Ramos (cell line): Measurements from ENCODE around the gene LGI1.
"Not testable (repeated sequence)": the region's sequence is repeated elsewhere in the genome, so short reads cannot be mapped to it uniquely, and the experiment has no call there.

Source experiments
- in situ Hi-C: fragments of 300-500 bp; cut with MboI; formaldehyde crosslinking; loops from one replicate; pipeline ENCODE4 v1.14.3; 2022; ENCODE audit warnings: low sequenced_read_pairs; ENCODE audit not compliant: unreplicated experiment

LGI1 gene

DNA sequence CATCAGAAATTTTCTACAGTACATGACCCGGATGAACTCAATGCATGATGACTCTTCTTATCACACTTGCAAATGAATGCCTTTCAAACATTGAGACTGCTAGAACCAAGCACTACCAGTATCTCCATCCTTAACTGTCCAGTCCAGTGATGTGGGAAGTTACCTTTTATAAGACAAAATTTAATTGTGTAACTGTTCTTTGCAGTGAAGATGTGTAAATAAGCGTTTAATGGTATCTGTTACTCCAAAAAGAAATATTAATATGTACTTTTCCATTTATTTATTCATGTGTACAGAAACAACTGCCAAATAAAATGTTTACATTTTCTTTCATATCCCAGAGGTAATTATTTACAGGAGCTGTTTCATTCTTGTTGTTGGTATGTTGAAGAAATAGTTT lies 40.1 kb downstream of the LGI1 start:
- in situ Hi-C loops = no loop called here

- in situ Hi-C loops = no loop called here
Measured at GRCh38 chr10:93799155-93799708, 41.5 kb downstream of the LGI1 start.

- in situ Hi-C loops = loop anchor here (25.0 kb wide), 1 partner anchor 242 kb away; the partner anchor contains the start of gene FFAR4
Measured at GRCh38 chr10:93804200-93804599, 46.5 kb downstream of the LGI1 start.

- in situ Hi-C loops = loop anchor here (25.0 kb wide), 1 partner anchor 245 kb away; the partner anchor contains the start of gene FFAR4
Measured at GRCh38 chr10:93806903-93807302, 49.2 kb downstream of the LGI1 start.

DNA sequence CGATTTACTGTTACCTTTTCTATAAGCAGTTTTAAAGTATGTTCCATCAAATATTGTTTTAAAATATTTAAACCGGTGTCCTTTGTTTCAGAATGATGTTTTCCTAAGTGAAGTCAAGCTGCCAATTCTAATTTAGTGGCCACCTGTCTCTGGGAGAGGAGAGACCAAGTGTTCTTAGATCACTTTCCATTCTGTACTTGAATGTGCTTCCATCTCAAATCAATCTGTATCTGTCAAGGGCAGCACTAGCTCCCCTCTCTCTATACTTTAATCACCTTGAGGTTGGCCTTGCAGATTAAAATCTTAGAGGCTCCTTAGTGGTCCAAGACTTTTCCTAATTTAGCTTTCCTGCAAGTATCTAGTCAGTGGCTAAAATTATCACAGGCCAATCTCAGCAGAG lies 49.6 kb downstream of the LGI1 start:
- in situ Hi-C loops = loop anchor here (25.0 kb wide), 1 partner anchor 245 kb away; the partner anchor contains the start of gene FFAR4

GRCh38 chr10:93812659-93813338 lies 55.1 kb downstream of the LGI1 start:
- in situ Hi-C loops = loop anchor here (25.0 kb wide), 1 partner anchor 250 kb away; the partner anchor contains the start of gene FFAR4

- in situ Hi-C loops = loop anchor here (25.0 kb wide), 1 partner anchor 251 kb away; the partner anchor contains the start of gene FFAR4
Measured at GRCh38 chr10:93813507-93814465, 56.0 kb downstream of the LGI1 start.

DNA sequence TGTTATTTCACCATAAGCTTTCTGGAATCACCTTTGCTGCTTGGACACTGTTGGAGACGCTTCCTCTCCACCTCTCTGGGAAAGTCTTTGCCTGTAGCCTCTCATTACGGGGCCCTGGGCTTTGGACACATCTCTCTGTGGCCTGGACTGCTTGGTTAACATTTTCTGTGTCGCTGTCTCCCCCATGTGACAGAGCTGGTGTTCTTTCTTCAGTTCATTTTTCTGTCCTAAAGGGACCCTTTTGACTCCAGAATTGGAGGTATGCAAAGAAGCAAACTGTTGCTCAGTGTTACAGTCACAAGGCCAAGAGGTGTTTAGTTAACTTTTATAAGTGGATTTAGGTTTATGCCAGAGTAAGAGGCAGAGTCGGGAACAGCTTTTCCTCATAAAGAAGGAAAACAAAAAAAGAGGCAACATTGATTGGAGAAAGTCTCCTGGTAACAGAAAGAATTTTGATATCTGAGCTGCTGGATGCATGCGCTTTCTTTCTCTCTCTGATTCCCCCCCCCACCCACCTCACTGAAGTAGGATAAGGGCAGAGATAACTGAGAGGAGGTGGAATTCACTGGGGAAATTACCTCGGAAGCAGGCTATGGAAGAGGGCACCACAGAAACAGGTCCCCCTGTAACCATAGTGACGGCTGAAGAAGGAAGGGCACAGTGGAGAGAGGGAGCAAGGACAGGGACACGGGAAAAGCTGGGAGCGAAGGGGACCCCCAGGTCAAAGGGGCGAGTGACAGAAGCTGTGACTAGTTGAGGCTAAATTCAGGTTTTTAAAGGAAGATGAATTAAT lies 57.8 kb downstream of the LGI1 start:
- in situ Hi-C loops = loop anchor here (25.0 kb wide), 1 partner anchor 253 kb away; the partner anchor contains the start of gene FFAR4

- in situ Hi-C loops = loop anchor here (25.0 kb wide), 1 partner anchor 254 kb away; the partner anchor contains the start of gene FFAR4
Measured at GRCh38 chr10:93816123-93816747, 58.5 kb downstream of the LGI1 start.

DNA sequence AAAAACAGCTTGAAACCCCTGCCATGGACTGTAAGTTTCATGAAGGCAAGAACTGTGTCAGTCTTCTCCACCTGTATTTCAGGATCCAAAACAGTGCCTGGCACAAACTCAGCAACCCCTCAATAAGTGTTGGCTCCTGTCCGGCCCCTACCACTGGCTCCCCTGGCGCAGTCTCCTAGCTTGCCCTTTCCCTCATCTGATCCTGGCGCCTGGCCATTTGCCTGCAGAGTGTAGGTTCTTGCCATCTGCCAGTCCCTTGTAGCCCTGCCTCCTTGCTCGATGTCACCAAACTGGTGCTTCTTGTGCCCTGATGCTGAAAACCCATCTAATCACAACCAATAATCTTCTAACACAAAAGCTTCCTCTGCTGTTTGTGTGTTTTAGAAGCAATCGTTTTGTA lies 60.4 kb downstream of the LGI1 start:
- in situ Hi-C loops = loop anchor here (25.0 kb wide), 1 partner anchor 256 kb away; the partner anchor contains the start of gene FFAR4

- in situ Hi-C loops = loop anchor here (25.0 kb wide), 1 partner anchor 257 kb away; the partner anchor contains the start of gene FFAR4
Measured at GRCh38 chr10:93819520-93819919, 61.8 kb downstream of the LGI1 start.

- in situ Hi-C loops = loop anchor here (25.0 kb wide), 1 partner anchor 258 kb away; the partner anchor contains the start of gene FFAR4
Measured at GRCh38 chr10:93820434-93820833, 62.7 kb downstream of the LGI1 start.

DNA sequence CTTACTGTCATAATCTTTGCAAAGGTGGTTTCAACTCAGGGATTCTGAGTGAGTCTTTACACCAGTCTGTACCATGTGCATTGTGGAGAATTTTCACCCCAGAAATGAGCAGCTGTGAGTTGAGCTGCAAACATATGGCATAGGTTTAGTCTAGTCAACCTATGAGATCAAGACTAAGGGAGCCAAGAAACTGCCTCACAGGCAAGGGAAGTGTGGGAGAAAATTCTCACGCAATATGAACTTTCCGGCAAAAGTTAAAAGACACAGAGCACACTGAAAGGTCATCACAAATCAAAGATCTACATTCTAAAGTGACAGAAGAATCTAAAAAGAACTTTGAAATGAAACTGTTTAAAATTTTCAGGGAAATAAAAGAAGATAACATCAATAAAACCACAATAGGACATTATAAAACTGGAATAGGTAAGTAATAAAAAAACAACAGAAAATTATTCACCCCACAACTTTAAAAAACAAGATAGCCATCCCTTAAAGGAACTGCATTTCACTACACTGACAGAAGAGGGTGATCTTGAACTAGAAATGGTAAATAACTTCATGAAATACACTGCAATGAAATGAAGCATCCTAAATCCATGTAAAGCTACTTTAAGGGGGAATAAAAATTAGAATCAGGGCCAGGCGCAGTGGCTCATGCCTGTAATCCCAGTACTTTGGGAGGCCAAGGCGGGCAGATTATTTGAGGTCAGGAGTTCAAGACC lies 63.5 kb downstream of the LGI1 start:
- in situ Hi-C loops = loop anchor here (25.0 kb wide), 1 partner anchor 259 kb away; the partner anchor contains the start of gene FFAR4

- in situ Hi-C loops = no loop called here
Measured at GRCh38 chr10:93826355-93826754, 68.6 kb downstream of the LGI1 start.

DNA sequence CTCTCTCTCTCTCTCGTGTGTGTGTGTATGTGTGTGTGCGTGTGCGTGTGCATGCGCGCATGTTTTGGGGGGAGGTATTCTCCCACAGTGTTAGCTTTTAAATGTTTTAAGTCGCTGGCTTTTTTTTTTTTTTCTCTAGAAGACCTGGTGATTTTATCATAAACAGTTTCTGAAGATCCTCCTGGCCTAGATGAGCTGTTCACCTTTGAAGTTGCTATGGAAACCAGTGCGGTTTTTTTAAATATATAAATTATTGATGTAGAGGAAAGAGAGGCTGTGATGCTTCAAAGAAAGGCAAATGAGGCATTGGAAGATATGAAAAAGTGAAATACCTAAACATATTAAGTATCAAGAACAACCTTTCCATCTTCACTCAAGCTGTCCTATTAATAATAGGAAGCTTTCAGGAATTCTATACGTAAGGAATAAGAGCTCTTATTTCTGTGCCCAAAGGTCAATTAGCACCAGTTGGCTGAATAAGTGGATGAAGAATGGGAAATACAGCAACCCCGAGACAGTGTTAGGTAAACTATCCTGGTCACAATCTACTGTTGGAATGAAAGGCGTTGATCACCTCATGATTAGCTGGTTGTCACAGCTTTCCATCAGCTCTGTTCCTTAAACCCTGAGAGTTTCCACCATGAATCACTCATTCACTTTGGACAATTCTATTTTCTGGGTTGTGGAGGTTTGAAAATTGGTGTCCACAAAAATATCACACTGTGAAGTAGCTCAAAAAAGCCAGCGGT lies 69.5 kb downstream of the LGI1 start:
- in situ Hi-C loops = no loop called here

GRCh38 chr10:93831065-93831464 lies 73.3 kb downstream of the LGI1 start:
- in situ Hi-C loops = not testable (repeated sequence)

DNA sequence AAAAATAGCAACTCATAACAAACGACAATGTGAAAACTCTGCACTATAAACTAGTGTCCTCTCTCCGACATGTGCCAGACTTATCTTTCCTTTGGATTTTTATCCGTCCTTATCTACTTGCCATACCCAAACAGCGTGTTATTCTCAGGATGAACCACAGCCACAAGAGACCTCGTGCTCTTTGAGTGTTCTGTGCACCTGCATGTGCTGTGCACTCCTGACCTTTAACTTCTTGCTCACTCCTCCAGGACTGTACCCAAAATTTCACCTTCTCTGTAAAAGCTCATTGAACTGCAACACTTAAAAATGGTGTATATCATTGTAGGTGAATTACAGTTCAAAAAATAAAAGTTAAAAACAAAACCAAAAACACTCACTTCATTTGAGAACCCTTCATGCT lies 78.0 kb downstream of the LGI1 start:
- in situ Hi-C loops = no loop called here

DNA sequence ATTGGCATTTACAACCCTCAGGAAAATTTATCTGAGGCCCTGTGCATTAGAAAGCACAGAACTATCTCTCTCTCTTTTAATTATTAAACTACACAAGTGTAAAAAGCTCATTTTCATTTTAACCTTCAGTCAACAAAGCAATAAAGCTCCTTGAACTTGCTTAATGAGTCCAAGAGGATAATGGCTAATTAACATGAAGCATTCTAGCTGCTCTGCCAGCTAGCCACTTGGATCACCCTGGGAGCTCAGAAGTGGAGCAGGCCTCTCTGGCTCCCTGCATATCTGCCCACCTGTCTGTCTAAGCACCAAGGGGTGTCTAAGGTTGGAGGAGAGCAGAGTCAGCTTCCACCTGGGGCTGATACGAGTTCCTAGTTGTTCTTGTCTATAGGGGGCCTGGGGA lies 80.1 kb downstream of the LGI1 start:
- in situ Hi-C loops = no loop called here
